HG03025 (cell line): ENCODE results near the gene ZNF775.

Source experiments
- ATAC-seq: cut with Tn5 transposase; IDR thresholded peaks from one replicate; pipeline ENCODE4 v1.9.1; 2021; ENCODE audit warnings: mild to moderate bottlenecking, moderate library complexity; ENCODE audit not compliant: unreplicated experiment, low FRiP score

ZNF775 gene

DNA sequence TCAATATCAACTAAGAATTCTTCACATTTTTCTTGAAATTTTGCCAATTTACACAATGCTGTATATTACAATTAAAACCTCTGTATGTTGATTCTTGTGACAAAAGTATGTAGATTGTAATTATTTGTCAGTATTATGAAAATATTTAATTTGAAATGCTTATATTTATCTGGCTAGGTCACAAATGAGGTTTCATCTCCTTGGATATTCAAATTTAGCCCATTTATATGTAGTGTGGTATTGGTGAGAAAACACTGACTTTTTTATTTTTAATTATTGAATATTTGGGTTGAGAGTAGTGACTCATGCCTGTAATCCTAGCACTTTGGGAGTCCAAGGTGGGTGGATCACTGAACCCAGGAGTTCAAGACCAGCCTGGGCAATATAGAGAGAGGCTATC, 34.8 kb upstream of the ZNF775 start:
- ATAC-seq, result no peak

DNA sequence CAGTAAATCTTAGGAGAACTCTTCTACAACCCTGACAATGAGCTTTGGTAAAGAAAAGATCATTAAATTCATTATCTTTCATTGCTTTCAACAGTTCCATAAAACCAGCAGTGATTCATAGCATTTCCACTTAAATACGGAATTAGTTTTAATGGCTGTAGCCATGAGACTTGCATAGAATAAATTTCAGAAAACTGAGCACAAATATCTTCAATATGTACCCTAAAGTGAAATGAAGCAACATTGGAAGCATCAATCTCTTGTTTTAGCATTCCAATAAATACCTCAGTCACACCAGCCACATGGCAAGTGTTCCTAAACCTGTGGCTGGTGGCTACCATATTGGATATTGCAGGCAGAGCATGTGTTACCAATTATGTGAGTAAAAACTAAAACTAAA, 34.1 kb upstream of the ZNF775 start:
- ATAC-seq, result no peak

DNA sequence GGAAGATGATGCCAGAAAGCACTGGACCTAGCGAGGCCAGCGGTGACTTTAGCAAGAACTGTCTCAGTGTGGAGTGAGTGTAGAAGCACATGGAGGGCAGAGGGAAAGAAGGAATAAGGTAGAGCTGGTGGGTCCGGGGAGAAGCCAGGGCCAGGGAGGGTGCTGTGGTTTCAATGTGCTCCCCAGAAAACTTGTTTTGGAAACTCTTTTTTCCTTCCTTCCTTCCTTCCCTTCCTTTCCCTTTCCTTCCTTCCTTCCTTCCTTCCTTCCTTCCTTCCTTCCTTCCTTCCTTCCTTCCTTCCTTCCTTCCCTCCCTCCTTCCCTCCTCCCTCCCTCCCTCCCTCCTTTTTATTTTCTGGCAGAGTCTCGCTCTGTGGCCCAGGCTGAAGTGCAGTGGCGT, 32.2 kb upstream of the ZNF775 start:
- no peak for ATAC-seq

DNA sequence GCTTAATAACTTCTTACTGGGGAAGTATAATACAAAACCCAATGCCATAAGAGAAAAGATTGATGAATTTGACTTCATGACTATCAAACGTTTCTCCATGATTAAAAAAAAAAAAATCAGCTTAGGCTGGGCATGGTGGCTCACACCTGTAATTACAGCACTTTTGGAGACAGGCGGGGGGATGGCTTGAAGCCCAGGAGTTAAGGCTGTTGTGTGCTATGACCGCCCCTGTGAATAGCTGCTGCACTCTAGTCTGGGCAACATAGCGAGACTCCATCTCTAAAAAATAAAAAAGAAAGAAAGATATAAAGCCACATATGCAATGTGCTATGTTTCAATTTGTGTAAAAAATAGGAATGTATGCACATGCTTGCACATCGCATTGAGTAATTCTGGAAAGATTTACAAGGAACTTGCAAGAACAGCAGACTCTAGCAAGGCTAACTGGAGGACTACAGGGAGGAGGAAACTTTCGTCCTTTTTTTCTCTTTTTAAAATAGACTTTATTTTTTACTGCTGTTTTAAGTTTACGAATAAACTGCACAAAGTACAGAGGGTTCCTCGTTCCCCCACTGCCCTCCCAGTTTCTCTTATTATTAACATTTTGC, 27.4 kb upstream of the ZNF775 start:
- ATAC-seq, result no peak

DNA sequence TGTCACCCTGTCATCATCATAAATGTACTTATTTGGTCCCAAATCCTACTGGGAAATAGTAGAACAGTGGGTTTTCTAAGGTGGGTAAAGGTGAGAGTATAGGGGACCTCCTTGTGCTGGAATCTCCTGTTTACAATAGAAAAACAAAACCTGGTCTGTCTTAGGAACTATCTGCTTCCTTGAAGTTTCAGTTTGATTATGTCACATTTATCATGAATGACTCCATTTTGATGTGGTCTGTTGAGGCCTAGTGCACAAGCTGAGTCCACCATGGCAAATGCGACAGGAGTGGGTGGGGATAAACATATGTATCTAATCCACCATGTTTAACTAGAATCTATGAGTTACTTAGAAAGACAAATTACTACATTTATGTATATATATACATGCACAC, 23.5 kb upstream of the ZNF775 start:
- ATAC-seq, result no peak

DNA sequence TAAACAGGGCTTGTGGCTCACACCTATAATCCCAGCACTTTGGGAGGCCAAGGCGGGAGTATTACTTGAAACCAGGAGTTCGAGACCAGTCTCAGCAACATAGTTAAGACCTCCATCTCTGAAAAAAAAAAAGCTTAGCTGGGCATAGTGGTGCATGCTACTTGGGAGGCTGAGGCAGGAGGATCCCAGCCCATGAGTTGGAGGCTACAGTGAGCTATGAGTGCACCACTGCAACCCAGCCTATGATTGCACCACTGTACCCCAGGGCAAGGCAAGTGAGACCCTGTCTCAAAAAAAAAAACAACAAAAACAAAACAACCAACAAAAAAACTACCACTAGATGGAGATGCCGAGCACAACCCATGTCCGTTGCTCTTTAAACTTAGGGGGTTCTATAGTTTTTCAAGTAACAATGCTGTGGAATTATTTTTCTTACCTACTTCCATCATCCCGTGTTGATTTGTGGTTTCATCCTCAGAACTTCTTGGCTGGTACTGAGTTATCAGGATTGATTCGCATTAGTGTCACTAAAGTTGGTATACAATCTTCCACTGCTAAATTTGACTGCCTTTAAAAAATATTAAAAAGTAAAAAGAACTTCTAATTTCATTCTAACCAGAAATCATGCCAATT, 22.7 kb upstream of the ZNF775 start:
- ATAC-seq, result no peak

DNA sequence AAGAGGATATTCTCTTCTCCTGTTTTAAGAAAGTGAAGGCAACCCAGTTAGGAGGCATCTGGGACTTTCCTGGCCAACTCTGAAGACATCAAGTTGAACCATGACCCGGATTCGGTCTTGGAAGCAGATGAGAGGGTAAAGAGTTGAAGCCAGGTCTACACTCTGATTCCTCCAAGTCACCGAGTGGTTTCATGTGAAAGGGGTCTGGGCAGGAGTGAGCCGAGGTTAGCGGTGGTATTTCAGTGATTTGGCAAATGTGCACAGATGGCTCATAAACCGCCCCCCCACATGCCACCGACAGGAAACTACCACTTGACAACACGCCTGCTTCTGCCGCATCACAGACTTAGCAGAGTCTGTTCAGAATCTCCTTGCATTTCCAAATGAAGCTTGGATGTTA, 21.9 kb upstream of the ZNF775 start:
- peak; percentile 53 for ATAC-seq

DNA sequence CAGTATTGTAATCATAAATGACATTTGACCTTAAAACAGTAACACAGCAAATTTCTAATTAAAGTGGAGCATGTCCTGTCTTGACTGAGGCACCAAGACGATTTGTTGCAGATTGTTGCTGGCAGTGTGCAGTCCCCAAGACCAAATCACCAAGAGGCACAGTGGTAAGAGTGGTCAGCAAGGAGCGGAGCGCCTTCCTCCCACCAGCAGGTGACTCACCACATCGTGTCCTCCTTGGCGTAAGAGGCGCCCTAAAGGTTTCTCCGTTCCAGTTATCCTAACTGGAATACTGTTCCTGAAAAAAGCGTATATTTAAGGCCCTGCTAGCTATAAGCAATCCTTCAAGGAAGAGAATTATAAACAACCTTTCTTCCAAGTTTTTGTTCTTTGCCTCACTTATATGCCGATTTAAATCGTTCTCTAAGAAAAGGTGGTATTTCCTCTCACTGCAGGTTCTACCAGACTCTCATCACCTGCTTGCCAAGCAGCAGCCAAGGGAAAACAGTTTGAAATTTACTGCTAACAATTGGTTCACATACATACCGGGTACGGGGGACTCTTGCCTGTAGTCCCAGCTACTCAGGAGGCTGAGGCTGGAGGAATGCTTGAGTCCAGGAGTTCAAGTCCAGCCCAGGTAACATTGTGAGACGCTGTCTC, 21.2 kb upstream of the ZNF775 start:
- ATAC-seq, result peak; percentile 14

DNA sequence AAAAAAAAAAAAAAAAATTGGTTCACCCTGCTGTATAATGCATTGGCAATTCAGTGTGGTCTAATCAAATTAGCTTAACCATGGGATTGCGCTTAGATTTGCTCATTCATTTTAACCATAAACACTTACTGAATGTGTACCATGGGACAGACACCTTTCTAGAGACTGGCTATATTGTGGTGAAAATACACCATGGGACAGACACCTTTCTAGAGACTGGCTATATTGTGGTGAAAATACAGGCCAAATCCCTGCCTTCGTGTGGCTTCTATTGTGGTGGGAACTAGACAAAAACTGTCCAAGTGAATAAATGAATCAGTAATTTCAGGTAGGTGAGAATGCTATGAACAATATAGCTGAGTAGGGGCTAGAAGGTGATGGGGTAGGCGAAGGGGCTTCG, 20.7 kb upstream of the ZNF775 start:
- ATAC-seq, result no peak

DNA sequence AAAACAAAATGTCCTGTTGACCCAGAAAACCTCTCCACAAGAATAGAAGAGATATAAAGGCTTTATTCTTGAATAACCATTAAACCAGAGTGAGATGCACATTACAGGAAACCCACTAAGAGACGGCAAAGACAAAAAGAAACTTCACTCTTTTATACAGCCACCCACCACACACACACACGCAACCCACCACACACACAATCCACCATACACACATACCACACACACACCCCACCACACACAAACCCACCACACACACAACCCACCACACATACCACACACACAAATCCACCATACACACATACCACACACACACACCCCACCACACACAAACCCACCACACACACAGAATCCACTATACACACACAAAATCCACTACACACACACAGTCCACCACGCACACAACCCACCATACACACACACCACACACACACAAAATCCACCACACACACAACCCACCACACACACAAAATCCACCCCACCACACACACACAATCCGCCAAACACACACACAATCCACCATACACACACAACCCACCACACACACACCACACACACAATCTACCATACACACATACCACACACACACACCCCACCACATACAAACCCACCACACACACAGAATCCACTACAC, 20.0 kb upstream of the ZNF775 start:
- ATAC-seq, result no peak

DNA sequence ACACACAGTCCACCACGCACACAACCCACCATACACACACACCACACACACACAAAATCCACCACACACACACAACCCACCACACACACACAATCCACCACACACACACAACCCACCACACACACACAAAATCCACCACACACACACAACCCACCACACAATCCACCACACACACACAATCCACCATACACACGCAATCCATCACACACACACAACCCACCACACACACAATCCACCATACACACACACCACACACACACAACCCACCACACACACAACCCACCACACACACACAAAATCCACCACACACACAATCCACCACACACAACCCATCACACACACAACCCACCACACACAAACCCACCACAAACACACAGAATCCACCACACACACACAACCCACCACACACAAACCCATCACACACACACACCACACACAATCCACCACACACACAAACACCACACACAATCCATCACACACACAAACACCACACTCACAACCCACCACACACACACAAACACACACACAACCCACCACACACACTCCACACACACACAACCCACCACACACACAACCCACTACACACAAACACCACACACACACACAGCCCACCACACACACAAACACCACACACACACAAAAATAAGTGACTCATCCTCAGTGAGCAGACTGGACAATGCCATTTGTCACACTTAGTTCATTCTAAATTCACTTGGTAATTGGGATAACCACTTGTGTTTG, 19.3 kb upstream of the ZNF775 start:
- ATAC-seq, result no peak

DNA sequence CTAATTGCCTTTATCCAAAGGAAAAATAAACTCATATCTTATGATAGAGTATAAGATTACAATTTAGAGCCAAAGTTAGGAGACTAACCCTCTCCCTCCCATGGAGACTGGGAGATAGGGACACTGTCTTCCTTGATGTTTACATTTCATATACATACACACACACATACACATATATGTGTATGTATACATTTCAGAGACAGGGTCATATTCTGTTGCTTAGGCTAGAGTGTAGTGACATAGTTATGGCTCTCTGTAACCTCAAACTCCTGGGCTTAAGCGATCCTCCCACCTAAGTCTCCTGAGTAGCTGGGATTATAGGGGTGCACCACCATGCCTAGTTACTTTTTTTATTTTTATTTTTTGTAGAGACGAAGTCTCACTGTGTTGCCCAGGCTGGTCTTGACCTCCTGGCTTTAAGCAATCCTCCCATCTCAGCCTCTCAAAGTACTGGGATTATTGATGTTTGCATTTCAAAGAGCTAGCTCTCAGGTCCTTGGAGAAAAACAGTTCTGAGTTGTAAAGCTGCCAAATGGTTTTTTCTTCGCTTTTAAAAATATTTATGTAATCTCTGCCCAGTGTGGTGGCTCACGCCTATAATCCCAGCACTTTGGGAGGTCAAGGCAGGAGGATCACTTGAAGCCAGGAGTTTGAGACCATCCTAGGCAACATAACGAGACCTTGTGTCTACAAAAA, 18.6 kb upstream of the ZNF775 start:
- no peak for ATAC-seq

DNA sequence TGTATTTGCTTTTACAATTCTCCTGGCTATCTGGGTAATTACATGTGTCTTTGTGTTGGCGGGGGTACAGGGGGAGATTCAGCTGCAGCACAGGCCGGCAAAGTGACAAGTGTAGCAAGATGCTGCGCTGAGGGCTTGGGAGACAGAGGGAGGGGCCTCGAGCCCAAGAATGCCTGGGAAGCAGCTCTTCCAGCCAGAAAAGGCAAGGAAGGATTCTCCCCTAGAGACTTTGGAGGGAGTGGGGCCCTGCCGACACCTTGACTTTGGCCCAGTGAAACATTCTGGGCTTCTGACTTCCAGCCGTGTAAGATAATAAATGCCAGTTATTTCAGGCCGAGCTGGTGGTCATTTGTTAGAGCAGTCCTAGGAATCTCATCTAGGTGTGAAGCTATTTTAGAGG, 17.7 kb upstream of the ZNF775 start:
- no peak for ATAC-seq

DNA sequence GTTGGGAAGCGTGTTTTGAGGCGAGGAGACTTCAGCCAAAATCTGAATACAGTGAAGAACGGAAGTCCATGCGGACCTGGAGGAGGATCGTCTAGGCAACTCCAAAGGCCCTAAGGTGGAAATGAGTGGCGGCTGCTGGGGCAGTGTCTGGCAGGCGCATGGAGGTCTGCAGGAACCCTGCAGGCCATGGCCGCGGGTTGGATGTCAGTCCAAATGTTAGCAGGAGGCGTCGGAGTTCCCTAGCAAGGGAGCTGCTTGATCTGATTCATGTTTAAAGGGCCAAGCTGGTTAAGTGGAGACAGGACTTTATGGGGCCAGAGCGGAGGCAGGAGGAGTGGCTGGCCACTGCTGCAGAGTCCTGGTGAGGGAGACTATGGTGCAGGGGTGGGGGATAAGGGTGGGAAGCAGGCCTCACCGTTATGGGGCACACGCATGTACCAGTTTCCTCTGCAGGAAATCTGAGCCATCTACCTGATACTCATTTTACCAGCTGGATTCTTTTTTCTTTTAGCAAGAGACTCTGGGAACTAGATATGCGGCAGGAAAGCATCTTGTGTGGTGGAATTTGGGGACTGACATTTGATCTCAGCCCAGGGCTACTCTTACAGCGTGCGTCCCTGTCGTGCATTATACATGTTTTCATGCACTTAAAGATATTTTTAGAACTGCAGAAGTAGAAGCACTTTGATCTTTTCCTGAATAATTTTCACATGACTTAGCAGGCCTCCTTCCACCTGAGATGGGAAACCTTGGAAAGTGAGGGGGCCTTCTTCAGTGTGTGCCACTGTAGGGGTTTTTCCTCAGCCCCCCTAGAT, 17.1 kb upstream of the ZNF775 start:
- no peak for ATAC-seq

DNA sequence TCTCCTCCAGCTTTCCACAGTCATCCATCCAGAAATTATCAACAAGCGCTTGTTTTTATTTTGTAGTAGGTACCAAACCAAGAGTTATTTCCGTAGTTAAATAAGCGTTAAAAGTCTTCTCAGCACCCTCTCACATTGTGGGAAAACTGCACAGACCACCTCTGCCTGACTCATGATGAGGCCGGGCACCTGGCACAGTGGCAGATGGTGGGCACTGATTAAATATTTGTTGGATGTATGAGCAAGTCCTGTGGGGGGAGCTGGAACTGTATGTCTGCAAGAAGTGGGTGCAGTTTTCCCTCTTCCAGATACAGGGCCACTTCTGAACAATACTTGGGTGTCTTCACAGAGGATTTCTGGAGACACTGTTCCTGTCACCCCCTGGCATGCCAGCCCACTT, 15.8 kb upstream of the ZNF775 start:
- no peak for ATAC-seq

DNA sequence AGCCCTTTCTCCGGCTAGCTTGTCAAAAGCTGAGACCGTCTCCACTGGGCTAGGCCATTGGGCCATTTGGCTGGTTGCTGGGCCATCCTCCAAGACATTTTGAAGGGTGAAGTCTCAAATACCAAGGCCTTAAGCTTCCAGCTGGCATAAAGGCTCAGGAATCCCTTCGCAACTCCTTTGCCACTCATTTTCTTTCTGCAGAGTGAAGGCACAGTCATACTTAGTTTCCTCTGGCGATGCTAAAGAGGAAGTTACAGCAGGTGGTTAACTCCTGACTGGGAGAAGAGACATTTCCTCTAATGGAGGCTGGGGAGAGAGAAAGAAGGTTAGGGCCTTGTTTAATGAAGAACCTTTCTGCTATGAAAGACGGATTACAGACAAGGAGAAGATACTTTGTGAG, 15.3 kb upstream of the ZNF775 start:
- no peak for ATAC-seq

DNA sequence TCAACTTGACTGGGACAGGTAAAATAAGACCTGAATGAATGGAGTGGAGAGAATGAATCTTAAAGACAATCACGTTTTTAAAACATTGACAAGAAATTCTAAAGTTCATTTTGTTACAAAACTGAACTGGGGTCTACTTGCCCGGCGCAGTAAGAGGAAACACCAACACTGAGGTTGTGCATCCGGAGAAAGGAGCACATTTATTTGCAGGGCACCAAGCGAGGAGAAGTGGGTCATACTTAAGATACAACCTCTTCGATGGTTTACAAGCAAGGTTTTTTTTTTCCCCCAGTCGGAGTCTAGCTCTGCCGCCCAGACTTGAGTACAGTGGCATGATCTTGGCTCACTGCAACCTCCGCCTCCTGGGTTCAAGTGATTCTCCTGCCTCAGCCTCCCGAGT, 13.9 kb upstream of the ZNF775 start:
- ATAC-seq, result no peak

DNA sequence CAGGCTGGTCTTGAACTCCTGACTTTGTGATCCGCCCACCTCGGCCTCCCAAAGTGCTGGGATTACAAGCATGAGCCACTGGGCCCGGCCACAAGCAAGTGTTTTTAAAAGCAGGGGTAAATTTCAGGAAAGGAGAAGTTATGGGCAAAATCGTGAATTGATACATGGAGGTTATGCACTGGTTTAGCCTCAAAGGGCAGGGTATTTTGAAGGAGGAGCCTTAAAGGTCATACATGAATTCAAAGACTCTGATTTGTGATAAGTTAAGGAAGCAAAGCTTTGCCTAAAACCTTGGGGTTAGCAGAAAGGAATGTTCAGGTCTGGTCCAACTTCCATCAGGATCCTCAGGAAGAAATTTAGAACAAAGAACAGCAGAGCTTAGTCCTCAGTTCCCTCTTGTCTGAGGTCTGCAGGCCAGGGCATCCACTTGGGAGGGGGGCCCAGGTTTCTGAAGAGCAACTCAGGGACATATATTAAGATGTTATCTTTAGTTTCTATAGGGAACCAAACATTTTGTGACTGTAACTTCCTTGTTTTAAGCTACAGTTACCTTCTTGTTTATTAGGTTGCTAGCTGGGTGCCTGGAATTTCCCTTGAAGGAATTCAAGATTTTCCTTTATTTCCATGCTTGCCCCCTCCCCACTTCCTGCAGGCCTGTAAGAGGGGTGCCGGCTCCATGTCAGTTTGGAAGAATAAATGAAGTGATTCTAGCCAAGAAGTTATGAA, 13.3 kb upstream of the ZNF775 start:
- no peak for ATAC-seq

DNA sequence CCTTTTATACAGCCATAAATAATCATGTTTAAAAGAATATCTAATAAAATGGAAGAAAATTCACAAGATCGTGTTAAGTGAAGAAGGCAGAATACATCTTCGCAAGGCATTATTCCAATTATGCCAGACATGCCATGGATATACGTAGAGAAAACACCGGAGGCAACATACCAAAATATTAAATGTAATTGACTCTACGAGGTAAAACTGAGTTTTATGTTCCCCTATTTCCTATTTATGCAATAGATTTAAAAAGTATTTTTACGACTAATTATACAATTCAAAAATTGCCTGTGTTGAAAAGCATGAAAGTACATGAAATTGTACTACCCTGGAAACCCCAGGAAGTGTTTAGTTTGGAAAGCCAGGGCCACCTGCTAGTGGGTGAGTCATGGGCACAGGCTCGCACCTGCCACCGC, 11.4 kb upstream of the ZNF775 start:
- no peak for ATAC-seq
